Measurements from ENCODE around the gene RHPN2. TPM values are rescaled to one million over a fixed set of nuclear protein-coding genes. Genes with fewer than 3 reads are reported as not detected.

The RHPN2 gene
- total RNA-seq, 1 donor from 2014 or later: 33.9 TPM

DNA sequence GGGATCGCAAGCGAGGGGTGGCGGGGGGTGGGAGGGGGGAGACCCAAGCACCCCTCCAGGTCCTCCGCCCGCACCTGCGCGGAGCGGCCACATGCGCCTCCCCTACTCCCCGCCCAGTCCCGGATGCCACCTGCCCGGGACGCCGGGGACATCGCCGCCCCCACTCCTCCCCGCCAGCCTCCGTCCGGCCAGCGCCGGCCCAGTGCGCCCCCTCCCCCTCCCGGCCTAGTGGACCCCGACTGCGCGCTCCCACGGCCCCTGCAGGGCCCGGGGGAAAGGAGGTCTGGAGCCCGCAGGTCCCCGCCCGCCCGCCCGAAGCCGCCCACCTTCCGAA lies 263 bp downstream of the RHPN2 start:
- Mint-ChIP-seq H3K4me1 (ENCODE audit: low read depth) (peaks cover 15% of the 10 kb centered on the region), H3K36me3 (ENCODE audit: insufficient read depth) (peaks cover 4% of the 10 kb centered on the region), H3K27me3 (peaks cover 7% of the 10 kb centered on the region)

DNA sequence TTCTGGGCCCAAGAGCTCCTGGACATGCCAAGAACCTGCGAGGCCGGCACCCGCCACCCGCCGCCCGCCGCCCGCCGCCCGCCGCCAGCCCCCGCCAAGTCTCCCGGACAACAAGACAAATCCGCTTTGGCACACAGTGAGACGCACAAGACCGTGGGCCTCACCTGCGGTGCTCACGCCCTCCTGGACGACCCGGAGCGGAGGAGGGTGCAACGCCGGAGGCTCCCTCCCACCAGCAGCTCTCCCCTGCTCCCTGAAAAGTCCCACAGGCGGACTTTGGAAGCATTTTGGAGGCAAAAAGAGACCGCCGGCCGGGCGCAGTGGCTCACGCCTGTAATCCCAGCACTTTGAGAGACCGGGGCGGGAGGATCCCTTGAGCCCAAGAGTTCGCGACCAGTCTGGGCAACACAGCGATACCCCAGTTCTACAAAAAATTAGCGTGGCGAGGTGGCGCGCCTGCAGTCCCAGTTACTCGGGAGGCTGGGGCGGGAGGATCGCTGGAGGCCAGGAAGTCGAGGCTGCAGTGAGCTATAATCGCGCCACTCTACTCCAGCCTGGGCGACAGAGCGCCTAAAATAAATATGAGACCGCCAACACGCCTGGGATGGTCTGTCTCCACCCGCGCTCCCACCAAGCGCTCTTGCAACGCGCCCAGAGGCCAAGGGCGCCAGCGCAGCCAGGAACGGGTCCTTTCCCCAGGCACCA lies 783 bp downstream of the RHPN2 start:
- Mint-ChIP-seq H3K4me1 (ENCODE audit: low read depth) (peaks cover 16% of the 10 kb centered on the region), H3K27me3 (peaks cover 7% of the 10 kb centered on the region), H3K4me3 (ENCODE audit: low read depth) (peak overlapping the region; percentile 92), H3K9me3 (ENCODE audit: low read depth) (no peaks in the 10 kb centered on the region), H3K27ac (peak overlapping the region; percentile 93), H3K36me3 (ENCODE audit: insufficient read depth) (peaks cover 4% of the 10 kb centered on the region)
- TF ChIP-seq, protein P1, sequence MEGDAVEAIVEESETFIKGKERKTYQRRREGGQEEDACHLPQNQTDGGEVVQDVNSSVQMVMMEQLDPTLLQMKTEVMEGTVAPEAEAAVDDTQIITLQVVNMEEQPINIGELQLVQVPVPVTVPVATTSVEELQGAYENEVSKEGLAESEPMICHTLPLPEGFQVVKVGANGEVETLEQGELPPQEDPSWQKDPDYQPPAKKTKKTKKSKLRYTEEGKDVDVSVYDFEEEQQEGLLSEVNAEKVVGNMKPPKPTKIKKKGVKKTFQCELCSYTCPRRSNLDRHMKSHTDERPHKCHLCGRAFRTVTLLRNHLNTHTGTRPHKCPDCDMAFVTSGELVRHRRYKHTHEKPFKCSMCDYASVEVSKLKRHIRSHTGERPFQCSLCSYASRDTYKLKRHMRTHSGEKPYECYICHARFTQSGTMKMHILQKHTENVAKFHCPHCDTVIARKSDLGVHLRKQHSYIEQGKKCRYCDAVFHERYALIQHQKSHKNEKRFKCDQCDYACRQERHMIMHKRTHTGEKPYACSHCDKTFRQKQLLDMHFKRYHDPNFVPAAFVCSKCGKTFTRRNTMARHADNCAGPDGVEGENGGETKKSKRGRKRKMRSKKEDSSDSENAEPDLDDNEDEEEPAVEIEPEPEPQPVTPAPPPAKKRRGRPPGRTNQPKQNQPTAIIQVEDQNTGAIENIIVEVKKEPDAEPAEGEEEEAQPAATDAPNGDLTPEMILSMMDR (IDR thresholded peaks at IDR 0.05; ENCODE audit: unreplicated experiment): peak; percentile 46
- DNase-seq (ENCODE audit: low spot score, unreplicated experiment): no peak

More for the DNA sequence above, 263 bp downstream of the RHPN2 start:
- DNase-seq (ENCODE audit: low spot score, unreplicated experiment): peak; percentile 59
- no peaks in the 10 kb centered on the region for H3K9me3 Mint-ChIP-seq (ENCODE audit: low read depth)
- TF ChIP-seq, protein P1 (IDR thresholded peaks at IDR 0.05; ENCODE audit: unreplicated experiment): no peak
- H3K27ac Mint-ChIP-seq: no peak overlapping the region
- peak overlapping the region; percentile 92 for H3K4me3 Mint-ChIP-seq (ENCODE audit: low read depth)

DNA sequence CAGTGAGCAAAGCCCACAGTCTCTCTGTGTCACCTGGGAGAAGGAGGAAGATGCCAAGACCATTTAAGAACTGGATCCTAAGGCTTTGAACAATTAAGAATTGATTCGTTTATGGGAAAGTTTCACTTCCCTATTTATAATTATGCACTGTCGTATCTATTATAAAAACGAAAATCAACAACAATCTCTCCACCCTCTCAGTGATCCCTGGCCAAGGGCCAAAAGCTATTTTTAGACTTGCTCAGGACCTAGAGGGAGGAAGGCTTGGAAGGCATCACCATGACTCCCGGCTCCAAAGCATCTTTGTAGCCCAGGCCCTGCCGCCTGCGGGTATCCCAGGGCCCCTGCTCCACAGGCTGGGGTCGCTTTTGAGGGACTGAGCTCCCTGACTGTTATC lies 1.3 kb downstream of the RHPN2 start:
- Mint-ChIP-seq H3K4me3 (ENCODE audit: low read depth) (peak overlapping the region; percentile 92), H3K27me3 (peaks cover 7% of the 10 kb centered on the region), H3K36me3 (ENCODE audit: insufficient read depth) (peaks cover 4% of the 10 kb centered on the region), H3K4me1 (ENCODE audit: low read depth) (peaks cover 16% of the 10 kb centered on the region), H3K9me3 (ENCODE audit: low read depth) (no peaks in the 10 kb centered on the region), H3K27ac (no peak overlapping the region)
- TF ChIP-seq, protein P1 (IDR thresholded peaks at IDR 0.05; ENCODE audit: unreplicated experiment): no peak
- DNase-seq (ENCODE audit: low spot score, unreplicated experiment): no peak

DNA sequence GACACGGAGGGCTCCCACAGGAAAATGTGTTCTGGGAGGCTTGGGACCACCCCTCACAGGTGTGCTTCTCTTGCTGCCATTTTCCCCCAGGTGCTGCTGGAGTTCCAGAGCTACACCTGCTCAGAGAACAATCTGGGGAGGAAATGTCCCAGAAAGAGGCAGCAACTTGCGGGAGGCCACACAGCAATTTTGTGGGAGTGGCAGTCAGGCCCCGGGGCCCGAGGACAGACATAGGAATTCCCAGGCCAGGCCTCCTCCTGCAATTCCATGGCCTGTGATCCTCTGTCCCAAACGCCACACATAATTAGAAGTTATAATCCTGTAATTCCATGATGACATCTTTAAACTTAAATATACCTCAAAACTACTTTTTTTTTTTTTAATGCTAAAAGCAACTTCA lies 1.8 kb downstream of the RHPN2 start:
- H3K36me3 Mint-ChIP-seq (ENCODE audit: insufficient read depth): peaks cover 6% of the 10 kb centered on the region
- DNase-seq (ENCODE audit: low spot score, unreplicated experiment): no peak

DNA sequence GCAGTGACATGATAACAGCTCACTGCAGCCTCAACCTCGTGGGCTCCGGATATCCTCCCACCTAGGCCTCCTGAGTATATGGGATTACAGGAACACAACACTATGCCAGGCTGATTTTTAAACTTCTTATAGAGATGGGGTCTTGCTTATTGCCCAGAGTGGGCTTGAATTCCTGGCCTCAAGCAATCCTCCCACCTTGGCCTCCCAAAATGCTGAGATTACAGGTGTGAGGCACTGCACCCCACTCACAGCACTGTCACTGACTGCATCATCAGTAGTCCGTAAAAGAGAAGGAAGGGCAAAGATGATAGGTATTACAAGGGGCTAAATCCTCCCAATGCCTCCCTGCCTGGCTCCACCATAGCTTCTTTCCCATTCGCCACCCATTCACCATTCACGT lies 4.1 kb downstream of the RHPN2 start:
- H3K27me3 Mint-ChIP-seq: no peaks in the 10 kb centered on the region
- DNase-seq (ENCODE audit: low spot score, unreplicated experiment): no peak
- peaks cover 19% of the 10 kb centered on the region for H3K4me1 Mint-ChIP-seq (ENCODE audit: low read depth)
- H3K9me3 Mint-ChIP-seq (ENCODE audit: low read depth): no peaks in the 10 kb centered on the region
- TF ChIP-seq, protein P1 (IDR thresholded peaks at IDR 0.05; ENCODE audit: unreplicated experiment): no peak
- H3K36me3 Mint-ChIP-seq (ENCODE audit: insufficient read depth): peaks cover 7% of the 10 kb centered on the region
- peak overlapping the region; percentile 60 for H3K27ac Mint-ChIP-seq
- peak overlapping the region; percentile 19 for H3K4me3 Mint-ChIP-seq (ENCODE audit: low read depth)

More for the DNA sequence above, 1.8 kb downstream of the RHPN2 start:
- Mint-ChIP-seq H3K27me3 (peaks cover 7% of the 10 kb centered on the region), H3K4me3 (ENCODE audit: low read depth) (peak overlapping the region; percentile 92), H3K27ac (no peak overlapping the region), H3K4me1 (ENCODE audit: low read depth) (peaks cover 16% of the 10 kb centered on the region), H3K9me3 (ENCODE audit: low read depth) (no peaks in the 10 kb centered on the region)
- TF ChIP-seq, protein P1 (IDR thresholded peaks at IDR 0.05; ENCODE audit: unreplicated experiment): no peak
